Sigmoid colon (tissue), 7 donors: ENCODE data around the gene ATXN7. TPM values are rescaled to one million over a fixed set of nuclear protein-coding genes. Genes with fewer than 3 reads are reported as not detected.
A peak's percentile ranks its signal among the peaks of the same experiment; 100 is the strongest.

ENCODE experiments used
- DNase-seq: peaks from one replicate; pipeline ENCODE4 v3.0.0-alpha.2; 2019
- H3K27ac ChIP-seq, 4 donors: fragments of 200-600 bp; sonication (generic); one replicate each; pipeline ENCODE4 v1.5.1; 2016 to 2019; ENCODE audit warnings: mild to moderate bottlenecking in 1 of 4
- H3K27me3 ChIP-seq, 3 donors: fragments of 200-600 bp; sonication (generic); one replicate each; pipeline ENCODE4 v1.5.1; 2019; ENCODE audit warnings: mild to moderate bottlenecking in 1 of 3
- H3K36me3 ChIP-seq, 4 donors: fragments of 200-600 bp; sonication (generic); one replicate each; pipeline ENCODE4 v1.5.1; 2016 to 2019
- H3K4me1 ChIP-seq, 4 donors: fragments of 200-600 bp; sonication (generic); one replicate each; pipeline ENCODE4 v1.5.1; 2017 to 2019
- H3K4me3 ChIP-seq, 4 donors: fragments of 200-600 bp; sonication (generic); one replicate each; pipeline ENCODE4 v1.5.1; 2017 to 2019; ENCODE audit warnings: mild to moderate bottlenecking in 2 of 4, moderate library complexity in 1 of 4
- H3K9me3 ChIP-seq, 4 donors: fragments of 200-600 bp in 3 of 4; sonication (generic) in 3 of 4; one replicate each; pipeline versions ENCODE4 v1.5.1 to v1.6.1; 2013 to 2019
- EP300 ChIP-seq, 4 donors: sonication (generic); formaldehyde crosslinking; IDR thresholded peaks; one replicate each; pipeline ENCODE4 v1.6.1; 2017; ENCODE audit warnings: antibody characterized with exemption in 4 of 4
- POLR2A ChIP-seq, 2 donors: fragments of 450-650 bp; IDR thresholded peaks; one replicate each; pipeline ENCODE4 v1.6.1; 2016; ENCODE audit warnings: antibody characterized with exemption in 2 of 2, mild to moderate bottlenecking in 2 of 2, moderate library complexity in 2 of 2
- POLR2AphosphoS5 ChIP-seq, 4 donors: sonication (generic); formaldehyde crosslinking; IDR thresholded peaks; one replicate each; pipeline ENCODE4 v1.6.1; 2017; ENCODE audit warnings: antibody characterized with exemption in 4 of 4
- WGBS, 2 donors: extraction: QIAGEN DNeasy Blood & Tissue Kit; methylation state at CpG; one replicate each; pipeline ENCODE4 v1.1.7; 2013; 5-methylcytosine and 5-hydroxymethylcytosine counted together
- intact Hi-C: fragments of 100-400 bp; cut with DNase I; formaldehyde crosslinking; loops from one replicate; pipeline ENCODE4 v1.15.1; 2023
- polyA plus RNA-seq, 3 donors: library from polyadenylated mRNA; stranded (reverse); fragments of 200-250 nt; gene quantifications; one replicate each; pipeline ENCODE4 v1.2.3, GENCODE V29; 2013
- total RNA-seq, 4 donors: library from RNA; depleted of rRNA; stranded (reverse); fragments of >200 nt; gene quantifications; one replicate each; pipeline ENCODE4 v1.1.0, GENCODE V29; 2016
- TF ChIP-seq, protein P1 (sequence below), 4 experiments: fragments of 450-650 bp in 3 of 4; fragments of 200-600 bp in 1 of 4; IDR thresholded peaks; one replicate each; pipeline ENCODE4 v1.5.1; 2016 to 2019; ENCODE audit warnings: antibody characterized with exemption in 4 of 4, mild to moderate bottlenecking in 3 of 4, moderate library complexity in 2 of 4
- donor health status: healthy with polysubstance abuse.
- donor health status: Bipolar disorder and iron deficiency.
- donor health status: healthy.

ATXN7 gene
- total and polyA plus RNA-seq, 7 donors, result 2.1 to 32.7 (median 17.8) TPM

DNA sequence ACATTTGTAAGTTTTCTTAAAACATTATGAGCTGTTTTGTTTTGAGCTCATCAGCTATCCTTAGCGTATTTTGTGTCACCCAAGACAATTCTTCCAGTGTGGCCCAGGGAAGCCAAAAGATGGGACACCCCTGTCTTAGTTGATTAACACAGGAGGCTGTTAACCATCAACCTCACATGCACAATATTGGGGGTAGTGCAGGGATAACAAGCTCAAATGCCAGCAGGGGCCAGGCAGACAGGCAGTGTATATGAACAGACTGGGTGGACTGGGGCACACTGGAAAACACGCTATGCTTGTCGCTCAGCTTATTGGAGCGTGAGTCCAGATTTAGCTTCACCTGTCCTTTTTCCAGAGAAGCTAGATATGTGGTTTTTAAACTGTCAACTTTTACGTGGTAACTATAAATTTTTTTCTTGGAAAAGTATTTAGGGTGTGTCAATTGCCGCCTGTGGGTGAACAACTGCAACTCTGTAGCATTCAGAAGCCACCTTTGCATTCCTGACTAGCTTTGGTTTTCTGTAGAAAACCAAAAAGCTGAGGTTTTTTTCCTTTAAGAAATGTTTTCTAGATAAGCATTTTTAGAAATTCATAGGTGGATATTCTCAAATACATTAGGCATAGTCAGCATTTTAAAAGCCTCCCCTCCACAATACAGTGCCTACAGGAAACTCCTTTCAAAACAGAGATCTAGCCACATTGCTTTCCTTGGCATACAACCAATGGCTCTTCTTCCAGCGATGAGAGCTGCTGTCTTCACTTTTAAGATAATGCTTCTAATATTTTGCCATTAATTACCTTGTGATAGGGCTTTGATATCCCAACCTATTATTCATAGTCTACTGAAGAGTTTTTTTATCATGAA is 145.1 kb downstream of the ATXN7 start:
- H3K4me3 ChIP-seq, result no peak overlapping the region
- intact Hi-C loops, result no loop called here
- WGBS, 2 donors, result 58 to 69% methylated on average over 7 of the region's 7 CpGs
- peaks cover 0 to 7% (median 0%) of the 10 kb centered on the region in 4 donors for H3K4me1 ChIP-seq
- DNase-seq, result no peak
- H3K27ac ChIP-seq, result peak overlapping the region in 1 of 4 donors; percentile 43
- no peaks in the 10 kb centered on the region for H3K27me3 ChIP-seq
- H3K9me3 ChIP-seq, result no peaks in the 10 kb centered on the region
- no peak for TF ChIP-seq POLR2AphosphoS5 (IDR thresholded peaks at IDR 0.05)
- TF ChIP-seq, protein P1, sequence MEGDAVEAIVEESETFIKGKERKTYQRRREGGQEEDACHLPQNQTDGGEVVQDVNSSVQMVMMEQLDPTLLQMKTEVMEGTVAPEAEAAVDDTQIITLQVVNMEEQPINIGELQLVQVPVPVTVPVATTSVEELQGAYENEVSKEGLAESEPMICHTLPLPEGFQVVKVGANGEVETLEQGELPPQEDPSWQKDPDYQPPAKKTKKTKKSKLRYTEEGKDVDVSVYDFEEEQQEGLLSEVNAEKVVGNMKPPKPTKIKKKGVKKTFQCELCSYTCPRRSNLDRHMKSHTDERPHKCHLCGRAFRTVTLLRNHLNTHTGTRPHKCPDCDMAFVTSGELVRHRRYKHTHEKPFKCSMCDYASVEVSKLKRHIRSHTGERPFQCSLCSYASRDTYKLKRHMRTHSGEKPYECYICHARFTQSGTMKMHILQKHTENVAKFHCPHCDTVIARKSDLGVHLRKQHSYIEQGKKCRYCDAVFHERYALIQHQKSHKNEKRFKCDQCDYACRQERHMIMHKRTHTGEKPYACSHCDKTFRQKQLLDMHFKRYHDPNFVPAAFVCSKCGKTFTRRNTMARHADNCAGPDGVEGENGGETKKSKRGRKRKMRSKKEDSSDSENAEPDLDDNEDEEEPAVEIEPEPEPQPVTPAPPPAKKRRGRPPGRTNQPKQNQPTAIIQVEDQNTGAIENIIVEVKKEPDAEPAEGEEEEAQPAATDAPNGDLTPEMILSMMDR (IDR thresholded peaks at IDR 0.05), result no peak
- no peak for TF ChIP-seq EP300 (IDR thresholded peaks at IDR 0.05)
- TF ChIP-seq POLR2A (IDR thresholded peaks at IDR 0.05), result no peak
- peaks cover 6 to 99% (median 49%) of the 10 kb centered on the region in 4 donors for H3K36me3 ChIP-seq

GRCh38 chr3:64009528-64009927 is 145.9 kb downstream of the ATXN7 start:
- H3K27me3 ChIP-seq, result no peaks in the 10 kb centered on the region
- H3K4me3 ChIP-seq, result no peak overlapping the region
- TF ChIP-seq, protein P1 (IDR thresholded peaks at IDR 0.05), result no peak
- no peak for TF ChIP-seq POLR2A (IDR thresholded peaks at IDR 0.05)
- TF ChIP-seq EP300 (IDR thresholded peaks at IDR 0.05), result no peak
- TF ChIP-seq POLR2AphosphoS5 (IDR thresholded peaks at IDR 0.05), result no peak
- no peaks in the 10 kb centered on the region for H3K9me3 ChIP-seq
- H3K27ac ChIP-seq, result peak overlapping the region in 1 of 4 donors; percentile 43
- intact Hi-C loops, result no loop called here
- H3K4me1 ChIP-seq, result peaks cover 0 to 7% (median 0%) of the 10 kb centered on the region in 4 donors
- DNase-seq, result no peak
- peaks cover 6 to 100% (median 53%) of the 10 kb centered on the region in 4 donors for H3K36me3 ChIP-seq
- WGBS, 2 donors, result 93 to 94% methylated on average over 7 of the region's 7 CpGs

DNA sequence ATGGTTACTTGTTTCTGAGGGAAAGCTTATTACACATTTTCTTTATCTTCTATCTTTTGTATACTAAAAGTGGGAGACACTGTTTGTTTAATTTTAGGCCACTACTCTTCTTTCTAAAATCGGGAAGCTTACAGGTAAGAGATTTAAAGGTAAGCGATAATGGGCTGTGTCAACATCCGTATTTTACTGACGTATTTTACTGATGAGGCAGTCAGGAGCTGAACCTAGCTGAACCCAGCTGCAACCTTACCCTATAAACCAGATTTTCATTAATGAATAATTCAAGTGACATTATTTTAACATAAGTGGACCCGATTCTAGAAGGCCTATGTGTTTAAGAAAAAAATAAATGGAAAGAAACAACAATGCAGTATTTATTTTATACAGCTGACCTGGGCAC is 146.5 kb downstream of the ATXN7 start:
- H3K36me3 ChIP-seq, result peaks cover 6 to 100% (median 60%) of the 10 kb centered on the region in 4 donors
- TF ChIP-seq POLR2AphosphoS5 (IDR thresholded peaks at IDR 0.05) (no peak), POLR2A (IDR thresholded peaks at IDR 0.05) (no peak), EP300 (IDR thresholded peaks at IDR 0.05) (no peak)
- TF ChIP-seq, protein P1 (IDR thresholded peaks at IDR 0.05), result no peak
- 83 to 93% methylated on average over 5 of the region's 5 CpGs for WGBS, 2 donors
- intact Hi-C loops, result no loop called here
- DNase-seq, result no peak
- no peaks in the 10 kb centered on the region for H3K27me3 ChIP-seq
- peak overlapping the region in 1 of 4 donors; percentile 43 for H3K27ac ChIP-seq
- no peaks in the 10 kb centered on the region for H3K9me3 ChIP-seq
- H3K4me1 ChIP-seq, result peaks cover 0 to 7% (median 0%) of the 10 kb centered on the region in 4 donors
- no peak overlapping the region for H3K4me3 ChIP-seq

DNA sequence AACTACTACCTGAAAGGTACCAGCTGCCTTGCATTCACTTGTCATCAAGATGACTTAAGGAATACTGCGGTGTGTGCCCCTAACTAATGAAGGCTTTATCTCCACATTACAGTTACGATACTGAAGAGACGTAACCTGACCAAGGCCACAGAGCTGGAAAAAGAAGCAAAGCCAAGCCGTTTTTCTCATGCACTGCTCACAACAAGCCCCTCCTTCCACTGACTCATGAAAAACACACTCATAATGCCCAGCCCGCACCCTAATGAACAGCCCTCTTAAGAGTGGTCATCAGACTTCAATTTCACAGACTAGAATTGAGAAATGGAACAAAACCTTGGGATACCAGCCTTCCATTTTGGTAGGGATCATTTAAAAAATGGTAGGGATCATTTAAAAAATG is 148.0 kb downstream of the ATXN7 start:
- 86% methylated on average over 5 of the region's 5 CpGs for WGBS, 2 donors

More for the DNA sequence above, 148.0 kb downstream of the ATXN7 start:
- Histone ChIP-seq H3K4me3 (no peak overlapping the region), H3K27ac (no peak overlapping the region), H3K27me3 (no peaks in the 10 kb centered on the region), H3K4me1 (peaks cover 0 to 7% (median 0%) of the 10 kb centered on the region in 4 donors), H3K36me3 (peaks cover 6 to 100% (median 55%) of the 10 kb centered on the region in 4 donors), H3K9me3 (no peaks in the 10 kb centered on the region)
- TF ChIP-seq POLR2AphosphoS5 (IDR thresholded peaks at IDR 0.05) (no peak), EP300 (IDR thresholded peaks at IDR 0.05) (no peak), POLR2A (IDR thresholded peaks at IDR 0.05) (no peak)
- TF ChIP-seq, protein P1 (IDR thresholded peaks at IDR 0.05), result no peak
- no peak for DNase-seq
- intact Hi-C loops, result no loop called here
